Measurements from ENCODE around the gene LOXHD1. TPM values are rescaled to one million over a fixed set of nuclear protein-coding genes. Genes with fewer than 3 reads are reported as not detected.

LOXHD1 gene
- total RNA-seq, 1 donor from 2014 or later: not detected

DNA sequence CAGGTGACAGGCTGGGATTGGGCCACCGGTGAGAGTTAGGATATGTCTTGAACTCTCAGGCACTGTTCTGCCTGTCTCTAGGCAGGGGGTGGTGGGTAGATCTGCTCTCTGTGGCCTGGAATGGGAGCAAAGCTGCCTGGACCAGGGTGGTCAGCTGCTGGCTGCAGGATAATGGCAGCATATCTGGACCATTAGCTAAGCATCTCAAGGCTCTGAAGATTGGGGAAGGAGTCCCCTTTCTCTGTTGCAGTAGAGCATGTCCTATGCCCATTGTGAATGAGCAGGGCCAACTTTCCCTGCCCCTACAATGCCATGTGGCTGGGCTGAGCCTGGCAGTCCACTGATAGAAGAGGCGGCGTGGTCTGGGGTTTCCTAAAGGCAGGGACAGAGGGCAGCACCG lies 34.6 kb downstream of the LOXHD1 start:
- H3K4me3 ChIP-seq (ENCODE audit: low read depth, low read length): no peak overlapping the region
- TF ChIP-seq, protein P1, sequence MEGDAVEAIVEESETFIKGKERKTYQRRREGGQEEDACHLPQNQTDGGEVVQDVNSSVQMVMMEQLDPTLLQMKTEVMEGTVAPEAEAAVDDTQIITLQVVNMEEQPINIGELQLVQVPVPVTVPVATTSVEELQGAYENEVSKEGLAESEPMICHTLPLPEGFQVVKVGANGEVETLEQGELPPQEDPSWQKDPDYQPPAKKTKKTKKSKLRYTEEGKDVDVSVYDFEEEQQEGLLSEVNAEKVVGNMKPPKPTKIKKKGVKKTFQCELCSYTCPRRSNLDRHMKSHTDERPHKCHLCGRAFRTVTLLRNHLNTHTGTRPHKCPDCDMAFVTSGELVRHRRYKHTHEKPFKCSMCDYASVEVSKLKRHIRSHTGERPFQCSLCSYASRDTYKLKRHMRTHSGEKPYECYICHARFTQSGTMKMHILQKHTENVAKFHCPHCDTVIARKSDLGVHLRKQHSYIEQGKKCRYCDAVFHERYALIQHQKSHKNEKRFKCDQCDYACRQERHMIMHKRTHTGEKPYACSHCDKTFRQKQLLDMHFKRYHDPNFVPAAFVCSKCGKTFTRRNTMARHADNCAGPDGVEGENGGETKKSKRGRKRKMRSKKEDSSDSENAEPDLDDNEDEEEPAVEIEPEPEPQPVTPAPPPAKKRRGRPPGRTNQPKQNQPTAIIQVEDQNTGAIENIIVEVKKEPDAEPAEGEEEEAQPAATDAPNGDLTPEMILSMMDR (conservative IDR thresholded peaks at IDR 0.05; ENCODE audit: low read depth, low read length): no peak
- no peak for DNase-seq (ENCODE audit: low read depth)

DNA sequence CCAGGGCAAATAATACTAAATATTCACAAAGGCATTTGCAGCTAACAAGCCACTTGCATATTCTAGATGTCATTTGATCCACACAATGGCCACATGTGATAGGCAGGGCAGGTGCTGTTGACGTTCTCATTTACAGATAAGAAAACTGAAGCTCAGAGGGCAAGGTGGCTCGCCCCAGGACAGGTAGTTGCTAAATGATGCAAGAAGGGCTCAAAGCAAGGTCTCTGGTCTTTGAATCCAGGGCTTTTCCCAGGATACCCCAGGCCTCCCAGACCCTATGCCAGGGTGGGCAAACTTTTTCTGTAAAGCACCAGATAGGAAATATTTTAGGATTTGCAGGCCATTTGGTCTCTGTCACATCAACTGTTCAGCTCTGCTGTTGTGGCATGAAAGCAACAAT lies 35.1 kb downstream of the LOXHD1 start:
- TF ChIP-seq, protein P1 (conservative IDR thresholded peaks at IDR 0.05; ENCODE audit: low read depth, low read length): no peak
- H3K4me3 ChIP-seq (ENCODE audit: low read depth, low read length): no peak overlapping the region
- no peak for DNase-seq (ENCODE audit: low read depth)

- TF ChIP-seq, protein P1 (conservative IDR thresholded peaks at IDR 0.05; ENCODE audit: low read depth, low read length): no peak
- H3K4me3 ChIP-seq (ENCODE audit: low read depth, low read length): no peak overlapping the region
- DNase-seq (ENCODE audit: low read depth): no peak
Measured at GRCh38 chr18:46621111-46621766, 35.8 kb downstream of the LOXHD1 start.

- TF ChIP-seq, protein P1 (conservative IDR thresholded peaks at IDR 0.05; ENCODE audit: low read depth, low read length): no peak
- no peak overlapping the region for H3K4me3 ChIP-seq (ENCODE audit: low read depth, low read length)
- DNase-seq (ENCODE audit: low read depth): no peak
Measured at GRCh38 chr18:46619559-46619958, 37.5 kb downstream of the LOXHD1 start.

GRCh38 chr18:46615720-46616119 lies 41.3 kb downstream of the LOXHD1 start:
- TF ChIP-seq, protein P1 (conservative IDR thresholded peaks at IDR 0.05; ENCODE audit: low read depth, low read length): no peak
- no peak for DNase-seq (ENCODE audit: low read depth)
- no peak overlapping the region for H3K4me3 ChIP-seq (ENCODE audit: low read depth, low read length)

DNA sequence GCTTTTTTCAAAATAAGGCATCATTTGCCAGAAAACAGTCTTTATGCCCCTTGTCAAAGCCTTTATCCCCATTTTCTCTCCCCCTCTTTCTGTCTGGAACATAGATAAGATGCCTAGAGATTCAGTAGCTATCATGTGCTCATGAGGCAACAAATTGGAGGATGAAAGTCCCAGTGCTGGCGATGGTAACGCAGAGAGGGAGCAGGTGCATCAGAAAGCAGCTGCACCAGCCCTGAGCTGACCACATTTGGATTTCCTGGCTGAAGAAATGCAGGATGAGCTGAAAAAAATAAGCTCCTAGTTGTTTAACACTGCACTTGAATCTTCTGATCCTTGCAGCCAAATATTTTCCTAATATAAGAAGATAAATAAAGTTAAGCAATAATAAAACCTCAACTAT lies 48.0 kb downstream of the LOXHD1 start:
- no peak for DNase-seq (ENCODE audit: low read depth)
- H3K4me3 ChIP-seq (ENCODE audit: low read depth, low read length): no peak overlapping the region
- TF ChIP-seq, protein P1 (conservative IDR thresholded peaks at IDR 0.05; ENCODE audit: low read depth, low read length): no peak

DNA sequence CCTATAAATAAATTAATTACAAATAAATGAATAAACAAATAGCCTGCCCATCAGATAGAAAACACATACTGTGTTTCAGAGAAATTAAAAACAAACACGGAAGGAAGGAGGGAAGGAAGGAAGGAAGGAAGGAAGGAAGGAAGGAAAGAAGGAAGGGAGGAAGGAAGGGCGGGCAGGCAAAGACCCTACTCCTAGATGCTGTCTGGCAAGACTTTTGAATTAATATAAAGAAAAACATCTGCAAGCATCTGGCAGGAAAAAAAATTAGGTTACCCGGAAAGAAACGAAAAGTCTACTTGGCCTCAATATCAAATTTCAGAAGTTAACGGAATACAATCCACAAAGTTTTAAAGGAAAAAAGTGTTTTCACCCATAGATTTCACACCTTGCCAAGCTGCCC lies 49.1 kb downstream of the LOXHD1 start:
- TF ChIP-seq, protein P1 (conservative IDR thresholded peaks at IDR 0.05; ENCODE audit: low read depth, low read length): no peak

More for the DNA sequence above, 49.1 kb downstream of the LOXHD1 start:
- H3K4me3 ChIP-seq (ENCODE audit: low read depth, low read length): no peak overlapping the region
- no peak for DNase-seq (ENCODE audit: low read depth)
